ENCODE results near the gene TTC9.

The TTC9 gene

GRCh38 chr14:70645892-70646291 lies 4.2 kb downstream of the TTC9 start:
- no peak for DNase-seq (ENCODE audit: low spot score)

- no peak for DNase-seq (ENCODE audit: low spot score)
Measured at GRCh38 chr14:70646705-70647104, 5.0 kb downstream of the TTC9 start.

GRCh38 chr14:70648346-70648745 lies 6.6 kb downstream of the TTC9 start:
- DNase-seq (ENCODE audit: low spot score) = no peak

- no peak for DNase-seq (ENCODE audit: low spot score)
Measured at GRCh38 chr14:70649803-70650202, 8.1 kb downstream of the TTC9 start.

GRCh38 chr14:70651522-70651921 lies 9.8 kb downstream of the TTC9 start:
- no peak for DNase-seq (ENCODE audit: low spot score)

GRCh38 chr14:70652871-70653270 lies 11.2 kb downstream of the TTC9 start:
- DNase-seq (ENCODE audit: low spot score) = no peak

- DNase-seq (ENCODE audit: low spot score) = no peak
Measured at GRCh38 chr14:70653662-70654061, 11.9 kb downstream of the TTC9 start.

GRCh38 chr14:70654632-70655031 lies 12.9 kb downstream of the TTC9 start:
- DNase-seq (ENCODE audit: low spot score) = no peak

GRCh38 chr14:70655110-70655826 lies 13.6 kb downstream of the TTC9 start:
- DNase-seq (ENCODE audit: low spot score) = no peak

- DNase-seq (ENCODE audit: low spot score) = no peak
Measured at GRCh38 chr14:70658899-70659298, 17.2 kb downstream of the TTC9 start.

GRCh38 chr14:70660967-70661893 lies 19.5 kb downstream of the TTC9 start:
- DNase-seq (ENCODE audit: low spot score) = no peak

GRCh38 chr14:70662080-70662479 lies 20.4 kb downstream of the TTC9 start:
- DNase-seq (ENCODE audit: low spot score) = no peak

- DNase-seq (ENCODE audit: low spot score) = no peak
Measured at GRCh38 chr14:70662816-70663215, 21.1 kb downstream of the TTC9 start.

GRCh38 chr14:70663707-70664179 lies 22.0 kb downstream of the TTC9 start:
- no peak for DNase-seq (ENCODE audit: low spot score)

GRCh38 chr14:70664698-70665447 lies 23.2 kb downstream of the TTC9 start:
- DNase-seq (ENCODE audit: low spot score) = no peak

- no peak for DNase-seq (ENCODE audit: low spot score)
Measured at GRCh38 chr14:70665448-70666360, 24.0 kb downstream of the TTC9 start.

GRCh38 chr14:70666361-70666686 lies 24.6 kb downstream of the TTC9 start:
- no peak for DNase-seq (ENCODE audit: low spot score)

- no peak for DNase-seq (ENCODE audit: low spot score)
Measured at GRCh38 chr14:70670992-70671651, 29.4 kb downstream of the TTC9 start.

GRCh38 chr14:70671652-70672644 lies 30.2 kb downstream of the TTC9 start:
- DNase-seq (ENCODE audit: low spot score) = no peak

- DNase-seq (ENCODE audit: low spot score) = no peak
Measured at GRCh38 chr14:70677341-70677740, 35.6 kb downstream of the TTC9 start.

Data from D341Med (cell line).